Activated gamma-delta T cell (primary cell): Measurements from ENCODE around the gene LY6G5B.

ENCODE experiments used
- DNase-seq: peaks from one replicate; lab custom pipeline; 2025; lab: John Stamatoyannopoulos, UW

The LY6G5B gene

GRCh38 chr6:31715022-31715958, 45.5 kb downstream of the LY6G5B start, which contains the start of gene LY6G6D:
Gene LY6G6D (plus strand): TSS chr6:31715348. CDS start chr6:31715356, 8 bp downstream.
- no peak for DNase-seq

GRCh38 chr6:31717499-31718222, 47.9 kb downstream of the LY6G5B start:
- DNase-seq = no peak

GRCh38 chr6:31718265-31718664, 48.5 kb downstream of the LY6G5B start:
- no peak for DNase-seq

GRCh38 chr6:31719001-31719400, 49.2 kb downstream of the LY6G5B start:
- DNase-seq = no peak

- no peak for DNase-seq
Observed at GRCh38 chr6:31720196-31720770, 50.5 kb downstream of the LY6G5B start.

- DNase-seq = no peak
Observed at GRCh38 chr6:31721351-31722020, 51.7 kb downstream of the LY6G5B start, which contains the start of gene LY6G6C. Gene LY6G6C (minus strand): TSS chr6:31721746. CDS start chr6:31721679, 67 bp downstream.

GRCh38 chr6:31722173-31722572, 52.4 kb downstream of the LY6G5B start:
- DNase-seq = no peak
